GM19240 (cell line): ENCODE data around the gene BORCS6.
A peak's percentile ranks its signal among the peaks of the same experiment; 100 is the strongest.

ENCODE experiments used
- DNase-seq: peaks from one replicate; pipeline ENCODE4 v3.0.0; 2011; ENCODE audit warnings: low spot score; ENCODE audit not compliant: insufficient read length

BORCS6 gene

DNA sequence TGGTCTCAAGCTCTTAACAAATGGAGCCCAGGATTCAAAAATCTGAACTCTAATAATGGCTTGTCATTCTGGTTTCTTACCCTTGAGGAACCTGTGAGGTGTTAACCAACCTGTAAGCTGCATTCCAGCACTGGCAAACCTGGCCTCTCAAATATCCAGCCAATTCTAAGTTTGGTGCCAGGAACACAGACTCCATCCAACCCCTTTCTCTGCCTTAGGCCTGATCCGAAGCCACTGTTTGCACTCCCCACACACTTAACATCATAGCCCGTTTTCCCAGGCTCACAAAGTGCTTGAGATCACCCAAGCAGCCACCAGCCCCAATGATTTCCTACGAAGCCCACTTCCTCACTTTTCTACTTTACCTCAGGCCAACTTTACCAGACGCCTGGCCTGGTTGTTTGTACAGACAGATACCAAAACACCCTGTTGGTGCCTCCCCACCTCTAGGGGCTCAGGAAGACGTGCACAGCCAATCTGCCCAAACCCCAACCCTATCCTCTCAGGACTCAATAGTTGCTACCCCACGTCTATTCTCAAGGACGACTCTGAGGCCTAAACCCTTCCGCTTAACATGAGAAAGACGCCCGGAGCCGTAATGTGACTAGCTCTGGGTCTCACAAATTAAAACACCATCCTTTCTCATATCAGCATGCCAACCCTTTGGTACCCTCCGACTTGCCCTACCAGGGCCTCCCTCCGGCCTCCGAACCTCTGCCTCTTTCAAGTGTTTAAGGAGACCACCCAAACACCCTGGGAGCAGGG lies 34.6 kb downstream of the BORCS6 start:
- DNase-seq: no peak

DNA sequence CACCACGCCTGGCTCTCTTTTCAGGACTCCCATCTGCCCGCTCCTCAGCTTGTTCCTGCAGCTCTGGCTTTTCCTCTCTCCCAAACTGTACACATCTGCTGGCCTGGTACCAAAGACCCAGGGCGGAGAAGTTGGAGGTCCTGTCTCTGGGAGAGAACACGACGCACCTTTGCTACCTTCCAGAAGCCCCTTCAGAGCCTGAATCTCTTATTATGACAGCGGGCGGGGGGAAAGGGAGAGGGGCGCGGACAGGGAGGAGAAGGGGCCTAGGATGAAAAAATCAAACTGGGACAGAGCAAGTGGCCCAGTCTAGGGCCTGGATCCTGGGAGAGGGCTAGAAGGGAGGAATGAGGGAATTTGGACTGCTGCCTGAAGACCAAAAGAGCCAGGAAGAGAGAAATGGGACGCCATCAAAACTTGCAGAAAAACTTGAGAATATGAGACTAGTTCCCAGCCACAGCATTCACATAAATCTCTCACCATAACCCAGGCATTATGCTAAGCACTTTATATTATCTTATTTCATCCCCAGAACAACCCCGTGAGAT lies 35.3 kb downstream of the BORCS6 start:
- no peak for DNase-seq

DNA sequence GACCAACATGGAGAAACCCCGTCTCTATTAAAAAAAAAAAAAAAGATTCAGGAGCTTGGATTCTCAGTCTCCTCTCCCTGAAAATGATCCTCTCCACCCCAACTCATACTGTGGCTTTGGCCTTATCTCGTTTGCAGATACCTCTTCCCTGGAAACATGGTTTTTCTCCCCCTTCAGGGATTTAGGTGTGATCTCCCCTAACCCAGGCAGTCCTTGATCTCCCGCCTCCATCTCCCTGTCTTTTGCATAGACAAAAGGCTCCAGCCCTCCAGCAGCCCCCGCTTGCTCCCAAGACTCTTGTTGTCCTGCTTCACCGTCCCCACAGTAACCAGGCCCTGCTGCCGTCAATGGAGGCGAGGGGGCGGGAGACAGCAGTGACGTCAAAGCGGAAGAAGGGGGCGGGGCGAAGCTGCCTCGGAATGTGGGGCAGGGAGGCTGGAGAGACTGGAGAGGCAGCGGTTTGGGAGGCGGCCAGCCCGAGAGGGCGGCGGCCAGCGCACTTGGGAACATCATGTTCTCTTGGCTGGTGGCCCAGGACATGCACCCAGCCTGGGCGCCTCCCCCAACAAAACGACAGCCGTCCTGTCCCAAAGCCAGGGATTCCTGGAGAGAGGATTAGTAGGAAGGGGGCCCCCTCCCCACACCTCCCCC lies 35.9 kb downstream of the BORCS6 start:
- no peak for DNase-seq

GRCh38 chr17:8153525-8153956 lies 36.4 kb downstream of the BORCS6 start:
- no peak for DNase-seq

- no peak for DNase-seq
Observed at GRCh38 chr17:8153031-8153451, 36.9 kb downstream of the BORCS6 start.

DNA sequence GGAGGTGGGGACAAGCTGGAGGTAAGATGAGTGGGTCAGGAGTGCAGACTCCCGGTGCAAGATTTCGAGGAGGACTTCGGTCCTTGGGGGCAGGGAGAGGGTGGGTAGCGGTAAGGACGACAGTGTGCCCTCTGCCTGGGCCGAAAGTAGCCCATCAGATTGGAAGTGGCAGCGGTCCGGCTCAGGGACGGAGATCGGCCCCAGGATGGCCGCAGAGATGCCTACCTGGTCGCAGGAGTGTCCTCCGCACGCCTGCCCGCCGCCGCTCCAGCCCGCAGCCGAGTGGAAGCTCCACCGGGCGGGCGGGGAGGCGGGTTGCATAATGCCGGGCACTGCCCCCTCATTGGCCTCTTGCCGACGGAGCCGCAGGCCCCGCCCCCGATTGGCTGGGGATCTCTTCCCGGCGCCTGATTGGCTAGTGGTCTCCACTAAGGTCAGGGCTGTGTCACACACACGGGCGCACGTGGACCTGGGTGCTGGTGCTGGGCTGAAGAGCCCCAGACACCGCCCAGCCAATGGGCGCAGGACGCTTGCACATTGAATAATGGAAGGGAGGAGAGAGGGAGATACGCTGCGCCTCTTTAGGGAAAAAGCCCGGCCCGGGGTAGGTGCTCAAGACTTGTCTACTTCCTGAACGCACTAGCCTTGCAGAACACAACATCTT lies 37.7 kb downstream of the BORCS6 start, which contains the start of gene PER1:
Gene PER1, minus strand, starts transcription at position 293 of the 664 bp plus-strand sequence. CDS start 1,698 bp downstream, outside the sequence.
- DNase-seq: peak; percentile 62

GRCh38 chr17:8151641-8152111 lies 38.3 kb downstream of the BORCS6 start:
- no peak for DNase-seq

- DNase-seq: peak; percentile 82
Observed at GRCh38 chr17:8151120-8151640, 38.8 kb downstream of the BORCS6 start.

- no peak for DNase-seq
Observed at GRCh38 chr17:8150194-8151119, 39.5 kb downstream of the BORCS6 start.

GRCh38 chr17:8149419-8150193 lies 40.4 kb downstream of the BORCS6 start:
- no peak for DNase-seq

- DNase-seq: no peak
Observed at GRCh38 chr17:8148560-8148959, 41.4 kb downstream of the BORCS6 start.

GRCh38 chr17:8147805-8148404 lies 42.1 kb downstream of the BORCS6 start:
- no peak for DNase-seq

- no peak for DNase-seq
Observed at GRCh38 chr17:8147141-8147804, 42.7 kb downstream of the BORCS6 start.

GRCh38 chr17:8146381-8147140 lies 43.4 kb downstream of the BORCS6 start:
- no peak for DNase-seq

DNA sequence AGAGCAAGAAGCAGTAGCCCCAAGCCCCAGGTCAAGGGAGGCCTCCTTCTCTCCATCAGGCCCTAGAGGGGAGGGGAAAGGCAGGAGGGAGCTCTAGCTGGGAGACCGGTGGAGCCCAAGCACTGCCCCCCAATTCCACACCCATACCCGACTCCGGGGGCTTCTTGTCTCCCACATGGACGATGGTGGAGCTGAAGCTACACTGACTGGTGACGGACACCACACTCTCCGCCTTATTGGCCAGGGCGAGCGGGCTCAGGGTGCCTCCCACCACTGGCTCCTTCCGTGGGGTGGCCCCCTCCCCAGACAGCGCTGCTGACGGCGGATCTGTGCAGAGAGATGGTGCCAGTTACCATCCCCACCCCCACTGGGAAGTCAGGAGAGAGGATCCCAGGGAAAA lies 44.2 kb downstream of the BORCS6 start:
- no peak for DNase-seq

DNA sequence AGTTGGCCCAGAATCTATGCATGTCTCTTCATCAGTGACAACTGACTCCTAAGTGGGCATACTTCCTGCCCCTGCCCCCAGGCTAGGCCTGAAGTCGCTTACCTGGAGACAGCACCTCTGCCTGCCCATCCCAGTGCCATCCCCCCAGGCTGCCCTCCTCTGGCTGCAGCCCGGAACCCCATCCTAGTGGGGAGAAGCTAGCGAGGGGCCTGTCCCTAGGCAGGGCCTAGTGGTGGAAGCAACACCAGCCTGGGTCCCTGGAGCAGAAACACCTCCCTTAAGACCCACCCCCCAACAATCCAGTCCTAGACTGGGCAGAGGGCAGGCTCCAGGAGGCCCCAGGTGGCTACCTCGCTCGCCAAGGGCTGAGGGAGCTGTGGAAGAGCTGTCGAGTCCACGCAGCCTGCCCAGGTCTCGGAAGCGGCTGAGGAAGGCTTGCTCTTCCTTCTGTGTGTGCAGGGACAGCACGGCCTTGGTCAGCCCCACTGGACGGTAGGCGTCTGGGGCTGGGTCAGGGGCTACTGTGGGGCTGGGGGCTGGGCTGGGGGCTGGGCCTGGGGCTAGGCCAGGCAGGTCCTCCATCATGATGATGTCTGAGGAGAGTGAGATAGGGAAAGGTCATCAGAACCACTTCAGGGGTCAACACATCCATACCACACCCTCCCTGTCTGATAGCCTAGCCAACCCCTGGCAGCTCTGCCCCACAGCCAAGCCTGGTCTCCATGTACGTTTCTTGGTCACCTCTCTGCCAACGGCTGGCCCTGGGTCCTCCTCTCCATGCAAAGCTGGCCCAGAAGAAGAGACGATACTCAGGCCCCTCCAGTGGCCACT lies 45.4 kb downstream of the BORCS6 start:
- DNase-seq: no peak
